GM12878 (cell line): ENCODE results near the gene KCNV2. TPM values are rescaled to one million over a fixed set of nuclear protein-coding genes. Genes with fewer than 3 reads are reported as not detected.

Source experiments
- ATF3 ChIP-seq: IDR thresholded peaks from 2 replicates; pipeline ENCODE4 v1.6.1; 2011; ENCODE audit warnings: low read depth, mild to moderate bottlenecking, low read length, moderate library complexity, borderline replicate concordance; ENCODE audit errors: extremely low read depth
- PRDM15 ChIP-seq: fragments of 450-650 bp; formaldehyde crosslinking; IDR thresholded peaks from 2 replicates; pipeline ENCODE4 v1.4.0; 2020; ENCODE audit warnings: mild to moderate bottlenecking, moderate library complexity
- SMARCA5 ChIP-seq: fragments of 450-650 bp; IDR thresholded peaks from 2 replicates; pipeline ENCODE4 v1.6.1; 2017; ENCODE audit warnings: mild to moderate bottlenecking
- STAT1 ChIP-seq: fragments of 450-650 bp; conservative IDR thresholded peaks from 2 replicates; pipeline ENCODE4 v1.6.1; 2014; ENCODE audit warnings: antibody characterized with exemption, mild to moderate bottlenecking
- TAF1 ChIP-seq: IDR thresholded peaks from 2 replicates; pipeline ENCODE4 v1.6.1; 2011; ENCODE audit warnings: mild to moderate bottlenecking, low read depth, low read length, borderline replicate concordance
- ZBTB11 ChIP-seq: fragments of 450-650 bp; formaldehyde crosslinking; IDR thresholded peaks from 2 replicates; pipeline ENCODE4 v1.5.0; 2022; ENCODE audit warnings: mild to moderate bottlenecking, missing genetic modification characterization
- polyA plus RNA-seq, 11 experiments: library from polyadenylated mRNA; depleted of rRNA in 4 of 11; unstranded in 6 of 11; stranded (reverse) in 5 of 11; fragments of >200 nt; fragmentation: Nextera tagmentation in 4 of 11; fragmentation: Illumina TruSeq in 1 of 11; extraction: Ambion mirVana in 4 of 11; extraction: Trizol in 1 of 11; gene quantifications; 1 replicate in 1 of 11; 2 replicates in 10 of 11; pipeline versions ENCODE4 v1.2.1 to v1.2.3, GENCODE V29; 2011 to 2016; ENCODE audit warnings: inconsistent platforms in 2 of 11, missing spikeins in 2 of 11, low read depth in 1 of 11
- total RNA-seq, 4 experiments: library from RNA; depleted of rRNA in 3 of 4; stranded (reverse); fragments of >200 nt in 3 of 4; fragmentation: Illumina TruSeq in 1 of 4; extraction: Trizol in 1 of 4; gene quantifications; 2 replicates each; pipeline versions ENCODE4 v1.2.1 to v1.2.3, GENCODE V29; 2013 to 2021

The KCNV2 gene
- total and polyA plus RNA-seq, 10 of the 15 experiments (the other 5 are each of a cell fraction or from before 2014, with no cell fraction given): 0.04 to 0.37 (median 0.09) TPM; not detected in 4

DNA sequence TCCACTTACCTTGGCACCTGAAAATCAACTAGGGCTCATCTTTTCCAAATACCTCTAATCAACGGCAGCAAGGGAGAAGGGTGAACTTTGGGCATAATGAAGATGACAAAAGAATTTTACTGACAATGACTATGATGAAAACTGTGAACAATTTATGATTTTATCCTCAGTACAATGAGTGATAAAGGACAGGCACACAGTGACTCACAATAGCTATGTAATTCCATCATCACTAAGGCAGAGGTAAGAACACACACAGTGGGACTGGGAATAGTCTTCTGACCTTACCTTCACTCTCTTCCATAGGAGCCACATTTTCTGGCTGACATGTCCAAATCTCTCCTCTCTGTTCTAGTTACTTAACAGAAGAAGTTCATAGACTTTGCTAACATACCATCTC lies 26.1 kb upstream of the KCNV2 start (continued):
- TF ChIP-seq ATF3: no peak
- TF ChIP-seq TAF1: no peak
- TF ChIP-seq ZBTB11 (CRISPR knock-in tag): no peak
- no peak for TF ChIP-seq PRDM15
- no peak for TF ChIP-seq STAT1
- TF ChIP-seq SMARCA5: no peak
